SK-N-SH (cell line): ENCODE data around the gene RICTOR. TPM values are rescaled to one million over a fixed set of nuclear protein-coding genes. Genes with fewer than 3 reads are reported as not detected.

Experiments
- CTCF ChIA-PET: fragments of 300-600, 350-600 bp; formaldehyde crosslinking; extraction: SDS; loops from one replicate; lab custom pipeline; 2021; lab: Yijun Ruan, JAX
- POLR2A ChIA-PET: fragments of 350-600 bp; sonication (Branson Sonifier 250); formaldehyde crosslinking; extraction: SDS; loops from one replicate; lab custom pipeline; 2020; ENCODE audit warnings: antibody characterized with exemption, inconsistent platforms; lab: Yijun Ruan, JAX
- DNase-seq: peaks from one replicate; pipeline ENCODE4 v3.0.0; 2012
- H2AFZ ChIP-seq: fragments of 200-600 bp; sonication (generic); 2 replicates; pipeline ENCODE4 v1.8.1; 2016; ENCODE audit warnings: antibody characterized with exemption, mild to moderate bottlenecking, low read depth
- H3F3A ChIP-seq: fragments of 200-600 bp; sonication (generic); replicated peaks from 2 replicates; pipeline ENCODE3; 2016; ENCODE audit warnings: antibody characterized with exemption, mild to moderate bottlenecking; ENCODE audit not compliant: insufficient read depth
- H3K27ac ChIP-seq, 2 experiments: fragments of 200-500 bp in 1 of 2; fragments of 200-600 bp in 1 of 2; sonication (Bioruptor generic) in 1 of 2; sonication (generic), shearing (Covaris generic) in 1 of 2; 2 replicates each; pipeline versions ENCODE4 v1.5.1 to v1.6.1; 2014 to 2016; ENCODE audit warnings: low read depth in 2 of 2, inconsistent platforms in 1 of 2, low read length in 1 of 2, mild to moderate bottlenecking in 1 of 2, mixed read lengths in 1 of 2
- H3K27me3 ChIP-seq: fragments of 200-600 bp; sonication (generic), shearing (Covaris generic); 2 replicates; pipeline ENCODE4 v1.6.1; 2016; ENCODE audit warnings: mixed run types; ENCODE audit not compliant: insufficient read depth
- H3K36me3 ChIP-seq, 2 experiments: fragments of 200-500 bp in 1 of 2; fragments of 200-600 bp in 1 of 2; sonication (Bioruptor generic) in 1 of 2; sonication (generic) in 1 of 2; replicated peaks in 1 of 2; 2 replicates each; pipeline versions ENCODE3 to v1.5.1; 2014 to 2016; ENCODE audit warnings: low read length in 1 of 2, mild to moderate bottlenecking in 1 of 2; ENCODE audit not compliant: insufficient read depth in 2 of 2, control insufficient read depth in 1 of 2
- H3K4me1 ChIP-seq, 2 experiments: fragments of 200-500 bp in 1 of 2; fragments of 200-600 bp in 1 of 2; sonication (Bioruptor generic) in 1 of 2; sonication (generic), shearing (Covaris generic) in 1 of 2; 2 replicates each; pipeline versions ENCODE4 v1.5.1 to v1.6.1; 2014 to 2016; ENCODE audit warnings: low read depth in 1 of 2, low read length in 1 of 2, mixed run types in 1 of 2; ENCODE audit not compliant: insufficient read depth in 2 of 2, control insufficient read depth in 1 of 2
- H3K4me2 ChIP-seq: fragments of 200-600 bp; sonication (generic), shearing (Covaris generic); 2 replicates; pipeline ENCODE4 v1.6.1; 2017; ENCODE audit warnings: mixed run types
- H3K4me3 ChIP-seq, 2 experiments: fragments of 200-500 bp in 1 of 2; fragments of 200-600 bp in 1 of 2; sonication (Bioruptor generic) in 1 of 2; sonication (generic), shearing (Covaris generic) in 1 of 2; 2 replicates each; pipeline versions ENCODE4 v1.5.1 to v1.8.1; 2014 to 2016; ENCODE audit warnings: low read depth in 2 of 2, inconsistent platforms in 1 of 2, low read length in 1 of 2, mild to moderate bottlenecking in 1 of 2, mixed read lengths in 1 of 2, moderate library complexity in 1 of 2
- H3K79me2 ChIP-seq: fragments of 200-600 bp; sonication (generic); 2 replicates; pipeline ENCODE4 v1.8.1; 2017; ENCODE audit warnings: mild to moderate bottlenecking; ENCODE audit not compliant: insufficient read depth
- H3K9ac ChIP-seq: fragments of 200-600 bp; sonication (generic); 2 replicates; pipeline ENCODE4 v1.6.1; 2017; ENCODE audit warnings: mixed run types
- H3K9me2 ChIP-seq: fragments of 200-600 bp; sonication (generic); 2 replicates; pipeline ENCODE4 v1.6.1; 2017; ENCODE audit warnings: mixed run types
- H3K9me3 ChIP-seq: fragments of 200-600 bp; sonication (generic); 2 replicates; pipeline ENCODE4 v1.6.1; 2017; ENCODE audit warnings: mixed run types, mild to moderate bottlenecking, moderate library complexity
- H4K20me1 ChIP-seq: fragments of 200-600 bp; sonication (generic); 2 replicates; pipeline ENCODE4 v1.6.1; 2017; ENCODE audit warnings: mild to moderate bottlenecking, mixed run types; ENCODE audit not compliant: insufficient read depth
- CHD2 ChIP-seq: fragments of 150-350 bp; IDR thresholded peaks from 2 replicates; pipeline ENCODE4 v1.6.1; 2018; ENCODE audit warnings: low read length; ENCODE audit not compliant: partially characterized antibody
- ELF1 ChIP-seq: IDR thresholded peaks from 2 replicates; pipeline ENCODE4 v1.4.0; 2012
- FOSL2 ChIP-seq: IDR thresholded peaks from 2 replicates; pipeline ENCODE4 v1.4.0; 2012; ENCODE audit warnings: low read depth, mild to moderate bottlenecking, moderate library complexity, borderline replicate concordance
- FOXJ3 ChIP-seq: sonication (generic); formaldehyde crosslinking; IDR thresholded peaks from 2 replicates; pipeline ENCODE4 v1.5.1; 2020; ENCODE audit warnings: mild to moderate bottlenecking, missing genetic modification reagents
- FOXM1 ChIP-seq: IDR thresholded peaks from 2 replicates; pipeline ENCODE4 v1.4.0; 2012; ENCODE audit warnings: low read depth, mild to moderate bottlenecking
- GABPA ChIP-seq: IDR thresholded peaks from 2 replicates; pipeline ENCODE4 v1.4.0; 2012; ENCODE audit warnings: low read depth, mild to moderate bottlenecking
- GATA2 ChIP-seq: sonication (generic); formaldehyde crosslinking; IDR thresholded peaks from 2 replicates; pipeline ENCODE4 v1.5.0; 2020; ENCODE audit warnings: mild to moderate bottlenecking, missing genetic modification reagents
- IRF3 ChIP-seq: fragments of 150-350 bp; IDR thresholded peaks from 2 replicates; pipeline ENCODE4 v1.6.1; 2016; ENCODE audit warnings: mild to moderate bottlenecking, low read depth, low read length
- MAX ChIP-seq: IDR thresholded peaks from 2 replicates; pipeline ENCODE4 v1.4.0; 2012; ENCODE audit warnings: low read depth
- MEF2A ChIP-seq: IDR thresholded peaks from 2 replicates; pipeline ENCODE4 v1.4.0; 2012; ENCODE audit warnings: low read depth, borderline replicate concordance
- MXI1 ChIP-seq: IDR thresholded peaks from 2 replicates; pipeline ENCODE4 v1.6.1; 2012; ENCODE audit warnings: mild to moderate bottlenecking, low read depth, low read length, improper control_type of control experiment
- NFIC ChIP-seq: IDR thresholded peaks from 2 replicates; pipeline ENCODE4 v1.4.0; 2012; ENCODE audit warnings: borderline replicate concordance
- POLR2AphosphoS5 ChIP-seq: IDR thresholded peaks from 2 replicates; pipeline ENCODE4 v1.6.1; 2012; ENCODE audit warnings: low read depth, low read length
- RCOR1 ChIP-seq: fragments of 150-350 bp; IDR thresholded peaks from 2 replicates; pipeline ENCODE4 v1.6.1; 2017; ENCODE audit warnings: antibody characterized with exemption, low read length
- RFX5 ChIP-seq: IDR thresholded peaks from 2 replicates; pipeline ENCODE4 v1.6.1; 2012; ENCODE audit warnings: mild to moderate bottlenecking, improper control_type of control experiment, low read length
- RXRA ChIP-seq: IDR thresholded peaks from 2 replicates; pipeline ENCODE4 v1.4.0; 2012; ENCODE audit warnings: low read depth, mild to moderate bottlenecking, borderline replicate concordance
- SMC3 ChIP-seq: IDR thresholded peaks from 2 replicates; pipeline ENCODE4 v1.6.1; 2012; ENCODE audit warnings: low read depth, low read length, improper control_type of control experiment
- TCF12 ChIP-seq: IDR thresholded peaks from 2 replicates; pipeline ENCODE4 v1.4.0; 2012
- YY1 ChIP-seq: IDR thresholded peaks from 2 replicates; pipeline ENCODE4 v1.4.0; 2012; ENCODE audit warnings: low read depth, mild to moderate bottlenecking
- ZBTB33 ChIP-seq: IDR thresholded peaks from 2 replicates; pipeline ENCODE4 v1.4.0; 2012; ENCODE audit warnings: low read depth, borderline replicate concordance
- WGBS: methylation state at CpG from one replicate; pipeline ENCODE4 v1.1.6; 2017; ENCODE audit warnings: low lambda C conversion rate; 5-methylcytosine and 5-hydroxymethylcytosine counted together
- polyA plus RNA-seq, 3 experiments: library from polyadenylated mRNA; depleted of rRNA; stranded (reverse); fragments of >200 nt; gene quantifications; 2 replicates each; pipeline ENCODE4 v1.2.3, GENCODE V29; 2012
- TF ChIP-seq, protein P1 (sequence below): IDR thresholded peaks from 2 replicates; pipeline ENCODE4; 2012

Gene RICTOR
- polyA plus RNA-seq, 1 of the 3 experiments (the other 2 are of a cell fraction) = 1.6 TPM

DNA sequence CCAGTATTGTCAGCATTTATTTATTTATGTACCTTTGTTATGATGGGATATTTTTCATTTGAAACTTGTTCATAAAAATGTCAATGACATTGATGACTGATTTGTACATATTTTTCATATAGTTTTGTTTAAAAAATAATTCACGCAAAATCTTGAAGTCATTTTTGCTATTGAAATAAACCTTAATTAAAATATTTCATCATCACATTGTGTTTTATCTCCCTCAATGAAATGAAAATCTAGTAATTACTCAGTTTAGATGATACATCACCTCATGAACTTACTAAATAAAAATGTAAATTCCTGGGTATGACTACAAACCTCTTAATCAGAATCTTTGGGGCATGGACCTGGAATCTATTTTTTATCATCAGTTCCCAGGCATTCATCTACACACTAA, 138.8 kb downstream of the RICTOR start:
- peaks cover 22% of the 10 kb centered on the region for H3F3A ChIP-seq
- ChIA-PET POLR2A (no interaction called here), CTCF (interaction anchor here (2.7 kb wide), 1 partner anchor 13 kb away, joined by 11 read pairs; no protein-coding TSS in a partner anchor)
- no peak overlapping the region for H2AFZ ChIP-seq
- H3K4me1 ChIP-seq = peaks cover 0 to 11% of the 10 kb centered on the region in 2 experiments; a peak in 1 of 4 replicates
- H3K9ac ChIP-seq = no peak overlapping the region
- H3K27me3 ChIP-seq = no peaks in the 10 kb centered on the region
- H3K36me3 ChIP-seq = peaks cover 54 to 58% of the 10 kb centered on the region in 2 experiments
- no peaks in the 10 kb centered on the region for H3K9me2 ChIP-seq
- H3K4me3 ChIP-seq = no peak overlapping the region
- no peaks in the 10 kb centered on the region for H3K9me3 ChIP-seq
- no peak for DNase-seq
- TF ChIP-seq FOSL2 (no peak), FOXM1 (no peak), IRF3 (no peak), MEF2A (no peak), ELF1 (no peak), RCOR1 (no peak), GATA2 (CRISPR knock-in tag) (no peak), YY1 (no peak), RXRA (no peak), SMC3 (no peak), NFIC (no peak), MXI1 (no peak), POLR2AphosphoS5 (no peak)
- no peaks in the 10 kb centered on the region for H3K79me2 ChIP-seq
- H4K20me1 ChIP-seq = no peaks in the 10 kb centered on the region
- no peak overlapping the region for H3K27ac ChIP-seq
- H3K4me2 ChIP-seq = no peak overlapping the region
- WGBS = 48% methylated on average over 1 of the region's 1 CpG

DNA sequence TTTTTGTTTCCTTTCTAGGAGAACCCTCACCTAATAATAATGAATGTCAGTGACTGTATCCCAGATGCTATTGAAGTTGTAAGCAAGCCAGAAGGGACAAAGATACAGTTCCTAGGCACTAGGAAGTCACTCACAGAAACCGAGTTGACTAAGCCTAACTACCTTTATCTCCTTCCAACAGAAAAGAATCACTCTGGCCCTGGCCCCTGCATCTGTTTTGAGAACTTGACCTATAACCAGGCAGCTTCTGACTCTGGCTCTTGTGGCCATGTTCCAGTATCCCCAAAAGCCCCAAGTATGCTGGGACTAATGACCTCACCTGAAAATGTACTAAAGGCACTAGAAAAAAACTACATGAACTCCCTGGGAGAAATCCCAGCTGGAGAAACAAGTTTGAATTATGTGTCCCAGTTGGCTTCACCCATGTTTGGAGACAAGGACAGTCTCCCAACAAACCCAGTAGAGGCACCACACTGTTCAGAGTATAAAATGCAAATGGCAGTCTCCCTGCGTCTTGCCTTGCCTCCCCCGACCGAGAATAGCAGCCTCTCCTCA, 141.3 kb downstream of the RICTOR start:
- WGBS = 79% methylated on average over 4 of the region's 4 CpGs

More for the DNA sequence above, 141.3 kb downstream of the RICTOR start:
- POLR2A ChIA-PET = no interaction called here
- Histone ChIP-seq H3K4me1 (no peaks in the 10 kb centered on the region), H3K9me3 (no peaks in the 10 kb centered on the region), H3K27ac (no peak overlapping the region), H3K36me3 (peaks cover 52 to 66% of the 10 kb centered on the region in 2 experiments), H2AFZ (no peak overlapping the region), H3K4me3 (no peak overlapping the region), H3K4me2 (no peak overlapping the region), H3K9ac (no peak overlapping the region), H3F3A (peaks cover 10% of the 10 kb centered on the region), H3K9me2 (no peaks in the 10 kb centered on the region), H4K20me1 (no peaks in the 10 kb centered on the region), H3K79me2 (no peaks in the 10 kb centered on the region), H3K27me3 (no peaks in the 10 kb centered on the region)
- TF ChIP-seq IRF3 = no peak
- TF ChIP-seq ELF1 = no peak
- TF ChIP-seq POLR2AphosphoS5 = no peak
- TF ChIP-seq FOXM1 = no peak
- TF ChIP-seq FOXJ3 (CRISPR knock-in tag) = no peak
- TF ChIP-seq MAX = no peak
- TF ChIP-seq, protein P1, sequence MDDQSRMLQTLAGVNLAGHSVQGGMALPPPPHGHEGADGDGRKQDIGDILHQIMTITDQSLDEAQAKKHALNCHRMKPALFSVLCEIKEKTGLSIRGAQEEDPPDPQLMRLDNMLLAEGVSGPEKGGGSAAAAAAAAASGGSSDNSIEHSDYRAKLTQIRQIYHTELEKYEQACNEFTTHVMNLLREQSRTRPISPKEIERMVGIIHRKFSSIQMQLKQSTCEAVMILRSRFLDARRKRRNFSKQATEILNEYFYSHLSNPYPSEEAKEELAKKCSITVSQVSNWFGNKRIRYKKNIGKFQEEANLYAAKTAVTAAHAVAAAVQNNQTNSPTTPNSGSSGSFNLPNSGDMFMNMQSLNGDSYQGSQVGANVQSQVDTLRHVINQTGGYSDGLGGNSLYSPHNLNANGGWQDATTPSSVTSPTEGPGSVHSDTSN = no peak
- TF ChIP-seq GABPA = no peak
- TF ChIP-seq RCOR1 = no peak
- no peak for TF ChIP-seq CHD2
- TF ChIP-seq RFX5 = no peak
- TF ChIP-seq ZBTB33 = no peak
- TF ChIP-seq TCF12 = no peak
- DNase-seq = no peak
- CTCF ChIA-PET = interaction anchor here (1.9 to 3.1 kb wide), 2 partner anchors 8 to 11 kb away, joined by 6 to 13 read pairs; no protein-coding TSS in a partner anchor
